ENCODE data around the gene RIPOR1.

The RIPOR1 gene

GRCh38 chr16:67552476-67552875, 23.8 kb downstream of the RIPOR1 start:
- DNase-seq (ENCODE audit: low read depth): no peak

- DNase-seq (ENCODE audit: low read depth): no peak
Observed at GRCh38 chr16:67555795-67556212, 27.2 kb downstream of the RIPOR1 start.

- DNase-seq (ENCODE audit: low read depth): no peak
Observed at GRCh38 chr16:67558859-67559258, 30.2 kb downstream of the RIPOR1 start.

- no peak for DNase-seq (ENCODE audit: low read depth)
Observed at GRCh38 chr16:67560827-67561342, 32.3 kb downstream of the RIPOR1 start.

- no peak for DNase-seq (ENCODE audit: low read depth)
Observed at GRCh38 chr16:67561501-67561823, 32.8 kb downstream of the RIPOR1 start.

GRCh38 chr16:67561824-67562525, 33.3 kb downstream of the RIPOR1 start:
- peak; percentile 96 for DNase-seq (ENCODE audit: low read depth)

- peak; percentile 68 for DNase-seq (ENCODE audit: low read depth)
Observed at GRCh38 chr16:67562526-67562917, 33.9 kb downstream of the RIPOR1 start, which contains the start of gene CTCF. Gene CTCF (plus strand): TSS chr16:67562526. CDS start chr16:67610833, 48,307 bp downstream.

GRCh38 chr16:67562918-67563707, 34.5 kb downstream of the RIPOR1 start:
- peak; percentile 38 for DNase-seq (ENCODE audit: low read depth)

GRCh38 chr16:67563708-67564468, 35.3 kb downstream of the RIPOR1 start:
- no peak for DNase-seq (ENCODE audit: low read depth)

- DNase-seq (ENCODE audit: low read depth): no peak
Observed at GRCh38 chr16:67565470-67566100, 37.0 kb downstream of the RIPOR1 start.

GRCh38 chr16:67571464-67571863, 42.8 kb downstream of the RIPOR1 start:
- no peak for DNase-seq (ENCODE audit: low read depth)

- DNase-seq (ENCODE audit: low read depth): no peak
Observed at GRCh38 chr16:67571981-67572431, 43.4 kb downstream of the RIPOR1 start.

- no peak for DNase-seq (ENCODE audit: low read depth)
Observed at GRCh38 chr16:67579686-67580085, 51.1 kb downstream of the RIPOR1 start.

GRCh38 chr16:67580202-67580601, 51.6 kb downstream of the RIPOR1 start:
- DNase-seq (ENCODE audit: low read depth): no peak

- DNase-seq (ENCODE audit: low read depth): no peak
Observed at GRCh38 chr16:67593288-67593687, 64.7 kb downstream of the RIPOR1 start.

- DNase-seq (ENCODE audit: low read depth): no peak
Observed at GRCh38 chr16:67593701-67594100, 65.1 kb downstream of the RIPOR1 start.

- DNase-seq (ENCODE audit: low read depth): no peak
Observed at GRCh38 chr16:67594256-67594915, 65.8 kb downstream of the RIPOR1 start.

- no peak for DNase-seq (ENCODE audit: low read depth)
Observed at GRCh38 chr16:67594956-67595355, 66.3 kb downstream of the RIPOR1 start.

Measured in stimulated activated CD8-positive, alpha-beta memory T cell treated with anti-CD3 and anti-CD28 coated beads, Interleukin-4, amount 100 ng/mL, for 24 hours (primary cell).